ENCODE results near the gene CACNA1E.

Gene CACNA1E

GRCh38 chr1:181765451-181766026 lies 282.2 kb downstream of the CACNA1E start:
- no peak for DNase-seq (ENCODE audit: low read depth in 2 of 2, low spot score in 1 of 2)

GRCh38 chr1:181767001-181767708 lies 283.8 kb downstream of the CACNA1E start:
- no peak for DNase-seq (ENCODE audit: low read depth in 2 of 2, low spot score in 1 of 2)

DNA sequence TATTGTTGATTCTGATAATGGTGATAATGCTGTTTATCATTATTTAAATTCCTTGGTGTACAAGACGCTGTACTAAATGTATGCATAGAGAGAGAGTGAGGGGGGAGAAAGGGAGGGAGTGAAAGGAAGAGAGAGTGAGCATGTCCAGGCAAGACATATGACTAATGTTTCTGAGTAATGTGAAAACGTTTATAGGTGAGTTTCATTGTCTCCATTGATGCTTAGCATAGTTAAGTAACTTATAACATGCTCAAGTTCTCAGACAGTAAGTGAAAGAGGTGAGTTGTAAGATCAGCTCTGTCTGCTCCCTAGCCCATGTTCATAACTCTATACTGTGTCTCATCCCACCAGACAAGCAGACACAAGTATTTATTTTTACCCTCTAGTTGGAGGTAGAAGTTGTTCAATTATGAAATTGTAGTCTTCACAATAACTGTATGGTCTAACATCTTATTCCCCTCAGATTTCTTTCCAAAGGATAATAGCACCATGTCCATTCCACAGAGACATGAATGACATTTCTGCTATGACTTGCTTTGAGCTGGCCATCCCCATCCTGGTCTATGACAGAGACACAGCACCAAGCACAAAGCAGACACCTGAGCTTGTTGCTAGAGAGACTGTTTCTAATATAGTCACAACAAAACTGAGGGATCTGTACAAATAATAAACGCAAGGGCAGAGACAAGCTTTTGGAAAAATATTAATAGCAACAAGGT lies 285.1 kb downstream of the CACNA1E start:
- DNase-seq (ENCODE audit: low read depth in 2 of 2, low spot score in 1 of 2), result no peak

GRCh38 chr1:181768930-181769280 lies 285.6 kb downstream of the CACNA1E start:
- no peak for DNase-seq (ENCODE audit: low read depth in 2 of 2, low spot score in 1 of 2)

GRCh38 chr1:181769846-181770245 lies 286.5 kb downstream of the CACNA1E start:
- DNase-seq (ENCODE audit: low read depth in 2 of 2, low spot score in 1 of 2), result no peak

DNA sequence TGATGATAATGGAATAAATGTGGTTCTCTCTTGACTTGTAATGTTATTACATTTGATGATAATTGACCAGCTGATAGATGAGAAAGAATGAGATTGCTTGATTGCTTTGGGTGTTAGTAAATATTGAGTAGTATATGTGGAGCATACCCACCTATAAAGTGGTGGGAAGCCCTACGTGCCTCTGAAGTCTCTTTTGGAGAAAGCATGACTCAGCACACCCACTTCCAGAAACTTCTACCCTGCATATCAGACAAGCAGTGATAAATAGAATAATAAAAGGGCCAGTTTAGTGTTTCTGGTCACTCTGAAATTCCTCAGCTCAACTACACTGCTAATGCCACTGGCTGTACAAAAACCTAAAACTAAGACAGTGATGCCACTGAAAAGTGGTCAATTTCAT lies 289.4 kb downstream of the CACNA1E start:
- DNase-seq (ENCODE audit: low read depth in 2 of 2, low spot score in 1 of 2), result no peak

- no peak for DNase-seq (ENCODE audit: low read depth in 2 of 2, low spot score in 1 of 2)
These were observed 292.7 kb downstream of the CACNA1E start for GRCh38 chr1:181776044-181776443.

GRCh38 chr1:181777286-181777685 lies 294.0 kb downstream of the CACNA1E start:
- DNase-seq (ENCODE audit: low read depth in 2 of 2, low spot score in 1 of 2), result no peak

DNA sequence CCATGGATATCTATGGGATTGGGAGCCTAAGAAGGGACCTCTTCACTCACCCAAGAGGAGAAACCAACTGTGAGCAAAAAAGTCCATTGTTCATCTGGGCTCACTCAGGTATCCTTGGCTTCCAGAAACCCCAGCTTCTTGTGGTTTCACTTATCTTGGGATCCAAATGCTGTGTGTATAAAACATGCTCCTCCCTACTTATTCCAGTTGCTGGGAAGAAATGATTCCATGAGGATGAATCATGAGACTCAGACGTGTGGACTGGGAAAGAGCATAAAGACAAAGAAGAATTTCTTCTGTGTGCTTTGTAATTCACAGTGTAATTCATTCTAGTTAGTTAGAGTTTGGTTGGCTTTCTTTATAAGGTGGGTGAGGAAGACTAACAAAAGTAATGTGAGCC lies 294.5 kb downstream of the CACNA1E start:
- DNase-seq (ENCODE audit: low read depth in 2 of 2, low spot score in 1 of 2), result no peak

DNA sequence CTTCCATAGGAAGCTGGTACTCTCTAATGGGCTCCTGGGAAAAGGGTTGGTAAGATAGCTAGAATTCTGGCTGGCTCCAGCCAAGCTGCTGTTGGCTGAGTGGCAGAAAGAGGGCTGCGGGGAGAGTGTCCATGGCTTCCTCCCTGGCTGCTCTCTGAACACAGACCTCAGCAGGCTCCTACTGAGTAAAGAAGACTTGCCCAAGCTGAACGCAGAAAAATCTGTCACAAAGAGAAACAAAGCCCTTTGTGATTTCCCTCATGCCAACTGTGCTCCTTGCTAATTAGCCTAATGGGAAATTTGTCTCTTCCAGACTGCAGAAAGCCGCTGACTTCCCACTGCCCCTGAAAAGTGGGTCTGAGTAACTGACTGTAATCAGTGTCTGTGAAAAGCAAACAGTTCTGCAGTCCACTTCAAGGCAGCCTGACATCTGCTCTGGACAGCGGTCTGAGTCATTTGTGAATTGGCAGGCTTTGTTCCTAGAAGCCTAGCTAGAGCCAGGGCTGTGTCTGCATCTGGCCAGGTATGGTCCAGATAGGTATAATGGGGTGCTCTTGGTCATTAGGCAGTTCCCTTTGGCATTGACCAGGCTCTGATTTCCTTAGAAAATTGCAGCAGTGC lies 295.4 kb downstream of the CACNA1E start:
- DNase-seq (ENCODE audit: low read depth in 2 of 2, low spot score in 1 of 2), result no peak

DNA sequence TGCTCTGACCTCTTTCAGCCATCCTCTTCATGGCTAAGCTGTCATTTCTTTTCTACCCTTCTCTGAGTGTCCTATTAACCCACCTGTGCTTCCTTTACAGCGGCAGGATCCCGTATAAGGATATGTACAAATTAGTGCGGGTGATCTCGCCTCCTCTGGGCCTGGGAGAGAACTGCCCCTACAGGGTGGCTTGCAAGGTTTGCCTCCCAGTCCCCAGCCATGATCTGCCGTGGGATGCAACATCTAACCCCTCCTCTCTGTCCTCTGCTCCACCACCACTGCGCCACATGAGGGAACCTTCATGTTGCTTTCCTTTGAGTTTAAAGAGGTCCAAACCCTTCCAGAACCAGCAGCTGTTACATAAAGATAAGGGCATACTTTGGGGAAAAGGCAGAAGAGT lies 296.0 kb downstream of the CACNA1E start:
- DNase-seq (ENCODE audit: low read depth in 2 of 2, low spot score in 1 of 2), result no peak

- no peak for DNase-seq (ENCODE audit: low read depth in 2 of 2, low spot score in 1 of 2)
These were observed 299.9 kb downstream of the CACNA1E start for GRCh38 chr1:181783208-181783607.

DNA sequence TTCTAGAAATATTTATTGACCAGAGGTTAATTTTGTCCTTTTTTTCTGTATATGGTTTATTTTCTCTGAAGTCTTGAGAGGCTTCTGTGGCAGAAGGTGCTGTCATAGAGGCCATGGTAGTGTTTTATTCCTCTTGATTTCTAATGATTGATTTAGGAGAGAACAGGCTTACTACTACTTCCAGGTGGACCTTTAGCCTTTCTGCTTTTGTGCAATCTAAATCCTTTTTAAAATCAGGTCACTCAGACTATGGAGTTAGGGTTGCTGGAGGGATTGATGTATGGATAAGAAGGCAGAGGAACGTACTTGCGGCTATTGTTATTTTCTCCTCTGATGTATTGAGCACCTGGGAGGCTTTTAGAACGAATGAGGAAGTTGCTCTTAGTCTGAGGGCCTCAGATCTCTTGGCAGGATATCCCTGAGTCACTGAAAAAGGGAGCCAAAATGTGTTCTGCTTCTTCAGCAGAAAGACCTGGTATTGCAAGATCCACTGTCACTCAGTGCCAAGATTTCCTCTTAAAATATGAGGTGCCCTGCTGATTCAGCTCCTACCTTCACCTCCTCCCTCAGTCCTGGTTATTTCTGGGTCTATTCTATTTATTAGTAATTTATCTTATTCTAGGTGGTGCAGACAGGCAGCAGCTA lies 300.8 kb downstream of the CACNA1E start:
- DNase-seq (ENCODE audit: low read depth in 2 of 2, low spot score in 1 of 2), result no peak

GRCh38 chr1:181789395-181789794 lies 306.1 kb downstream of the CACNA1E start:
- no peak for DNase-seq (ENCODE audit: low read depth in 2 of 2, low spot score in 1 of 2)

- DNase-seq (ENCODE audit: low read depth in 2 of 2, low spot score in 1 of 2), result no peak
These were observed 308.4 kb downstream of the CACNA1E start for GRCh38 chr1:181791721-181792120.

GRCh38 chr1:181793831-181794230 lies 310.5 kb downstream of the CACNA1E start:
- DNase-seq (ENCODE audit: low read depth in 2 of 2, low spot score in 1 of 2), result no peak

GRCh38 chr1:181794332-181794731 lies 311.0 kb downstream of the CACNA1E start:
- DNase-seq (ENCODE audit: low read depth in 2 of 2, low spot score in 1 of 2), result no peak

- no peak for DNase-seq (ENCODE audit: low read depth in 2 of 2, low spot score in 1 of 2)
These were observed 315.0 kb downstream of the CACNA1E start for GRCh38 chr1:181798191-181798926.

DNA sequence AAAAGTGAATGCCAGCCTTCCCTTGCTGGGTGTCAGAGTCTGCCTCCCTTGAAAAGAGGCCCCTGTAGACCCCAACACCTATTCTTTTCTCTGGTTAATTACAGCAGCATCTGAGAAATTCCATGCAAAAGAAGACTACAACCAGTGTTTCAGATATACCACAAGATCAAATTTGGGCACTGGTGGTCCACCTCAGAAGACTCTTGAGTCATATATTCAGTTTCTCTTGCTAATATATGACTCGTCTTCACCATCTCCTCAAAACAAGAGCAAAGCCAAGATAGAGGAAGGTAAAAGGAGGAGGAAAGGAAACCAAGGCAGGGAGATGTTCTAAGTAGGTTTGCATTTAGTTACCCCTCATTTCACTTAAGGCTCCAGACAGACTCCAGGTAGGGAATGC lies 318.3 kb downstream of the CACNA1E start:
- DNase-seq (ENCODE audit: low read depth in 2 of 2, low spot score in 1 of 2), result no peak

GRCh38 chr1:181802466-181802865 lies 319.1 kb downstream of the CACNA1E start:
- no peak for DNase-seq (ENCODE audit: low read depth in 2 of 2, low spot score in 1 of 2)

GRCh38 chr1:181803421-181803820 lies 320.1 kb downstream of the CACNA1E start:
- DNase-seq (ENCODE audit: low read depth in 2 of 2, low spot score in 1 of 2), result no peak

Data from stimulated activated CD8-positive, alpha-beta memory T cell treated with anti-CD3 and anti-CD28 coated beads, Interleukin-4, amount 100 ng/mL, for 1 hour (primary cell).